ENCODE results near the gene ZNF318.

DNA sequence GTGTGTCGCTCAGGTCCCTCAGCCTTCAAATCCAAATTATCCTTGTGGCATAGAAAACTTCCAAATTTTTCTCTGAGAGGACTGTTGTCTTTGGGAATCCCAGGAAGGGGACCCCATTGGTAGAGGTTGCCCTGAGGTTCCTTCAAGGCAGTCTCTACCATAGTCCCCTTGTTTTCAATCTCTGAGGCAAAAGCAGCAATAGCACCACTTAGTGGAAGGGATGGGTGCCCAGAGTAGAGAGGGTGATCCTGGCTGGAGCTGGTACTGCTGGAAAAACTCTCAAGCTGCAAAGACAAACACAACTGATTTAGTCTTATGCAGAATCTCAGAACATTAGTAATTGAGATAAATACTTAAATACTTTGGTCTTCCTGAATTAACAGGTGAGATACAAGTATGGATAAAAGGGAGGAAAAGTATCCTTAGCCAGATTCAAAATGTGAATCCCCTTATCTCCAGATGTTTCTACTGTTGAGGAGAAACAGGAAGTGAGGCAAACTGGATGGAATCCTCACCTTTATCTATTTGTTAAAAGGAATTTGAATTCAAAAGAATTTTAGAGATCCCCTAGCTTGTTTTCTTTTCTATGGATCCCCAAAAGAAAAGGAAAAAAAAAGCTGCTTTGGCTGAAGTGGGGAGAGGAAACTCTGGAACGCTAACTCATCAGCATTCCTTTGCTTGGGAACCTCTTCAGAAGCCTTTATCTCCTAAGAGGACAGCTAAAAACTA is 13.4 kb downstream of the ZNF318 start:
- no peak for TF ChIP-seq POLR2A (IDR thresholded peaks at IDR 0.05; ENCODE audit: low read length)
- TF ChIP-seq GATA1 (IDR thresholded peaks at IDR 0.05; ENCODE audit: low read depth, low read length): no peak

Data from erythroblast (primary cell).